GM19468 (cell line): ENCODE measurements around the gene GNL2.
"Not testable (repeated sequence)": the region's sequence is repeated elsewhere in the genome, so short reads cannot be mapped to it uniquely, and the experiment has no call there.

Experiments used
- ATAC-seq: cut with Tn5 transposase; IDR thresholded peaks from one replicate; pipeline ENCODE4 v1.9.1; 2021; ENCODE audit warnings: mild to moderate bottlenecking, moderate library complexity, moderate number of reproducible peaks; ENCODE audit not compliant: unreplicated experiment; ENCODE audit errors: extremely low read depth

The GNL2 gene

GRCh38 chr1:37561133-37562132 is 34.3 kb downstream of the GNL2 start:
- ATAC-seq: no peak

GRCh38 chr1:37560401-37561132 is 35.2 kb downstream of the GNL2 start:
- no peak for ATAC-seq

GRCh38 chr1:37559957-37560379 is 35.8 kb downstream of the GNL2 start:
- not testable (repeated sequence) for ATAC-seq

GRCh38 chr1:37559080-37559479 is 36.7 kb downstream of the GNL2 start:
- ATAC-seq: no peak

- ATAC-seq: no peak
Observed at GRCh38 chr1:37558411-37558810, 37.3 kb downstream of the GNL2 start.

GRCh38 chr1:37557402-37557801 is 38.3 kb downstream of the GNL2 start:
- no peak for ATAC-seq

- ATAC-seq: no peak
Observed at GRCh38 chr1:37556712-37557196, 39.0 kb downstream of the GNL2 start, which contains the start of gene DNALI1. TSS of gene DNALI1 (plus strand) at chr1:37556940. CDS start at chr1:37556995, 55 bp downstream.

- no peak for ATAC-seq
Observed at GRCh38 chr1:37553927-37554808, 41.6 kb downstream of the GNL2 start, which contains the start of gene SNIP1. TSS of gene SNIP1 (minus strand) at chr1:37554293. CDS start at chr1:37554229, 64 bp downstream.

- no peak for ATAC-seq
Observed at GRCh38 chr1:37553598-37553926, 42.2 kb downstream of the GNL2 start.

GRCh38 chr1:37549341-37549740 is 46.4 kb downstream of the GNL2 start:
- ATAC-seq: no peak

- no peak for ATAC-seq
Observed at GRCh38 chr1:37545019-37545418, 50.7 kb downstream of the GNL2 start.

GRCh38 chr1:37544530-37544929 is 51.2 kb downstream of the GNL2 start:
- ATAC-seq: no peak

- ATAC-seq: no peak
Observed at GRCh38 chr1:37540036-37540785, 55.5 kb downstream of the GNL2 start.

- ATAC-seq: not testable (repeated sequence)
Observed at GRCh38 chr1:37539154-37539553, 56.6 kb downstream of the GNL2 start.

GRCh38 chr1:37537378-37537777 is 58.4 kb downstream of the GNL2 start:
- ATAC-seq: no peak

GRCh38 chr1:37533317-37534093 is 62.2 kb downstream of the GNL2 start:
- ATAC-seq: no peak

GRCh38 chr1:37532418-37533156 is 63.1 kb downstream of the GNL2 start:
- ATAC-seq: not testable (repeated sequence)

GRCh38 chr1:37529888-37530287 is 65.8 kb downstream of the GNL2 start:
- ATAC-seq: not testable (repeated sequence)
